GM18502 (cell line): ENCODE data around the gene PIF1.

Source experiments
- ATAC-seq: cut with Tn5 transposase; IDR thresholded peaks from one replicate; pipeline ENCODE4 v1.9.1; 2021; ENCODE audit warnings: mild to moderate bottlenecking; ENCODE audit not compliant: unreplicated experiment, poor library complexity

Gene PIF1

GRCh38 chr15:64779024-64779423 lies 46.4 kb downstream of the PIF1 start:
- ATAC-seq: no peak

GRCh38 chr15:64776402-64776786 lies 49.1 kb downstream of the PIF1 start:
- no peak for ATAC-seq

GRCh38 chr15:64775551-64776401 lies 49.7 kb downstream of the PIF1 start, which contains the start of gene RBPMS2:
RBPMS2 (minus strand) TSS chr15:64775589; CDS start chr15:64775319, 270 bp downstream.
- no peak for ATAC-seq

GRCh38 chr15:64774629-64775493 lies 50.6 kb downstream of the PIF1 start:
- ATAC-seq: no peak

- no peak for ATAC-seq
Observed at GRCh38 chr15:64774037-64774628, 51.3 kb downstream of the PIF1 start.

- no peak for ATAC-seq
Observed at GRCh38 chr15:64773606-64774005, 51.8 kb downstream of the PIF1 start.

- no peak for ATAC-seq
Observed at GRCh38 chr15:64772964-64773363, 52.5 kb downstream of the PIF1 start.

GRCh38 chr15:64772488-64772887 lies 53.0 kb downstream of the PIF1 start:
- ATAC-seq: no peak

GRCh38 chr15:64770626-64771025 lies 54.8 kb downstream of the PIF1 start:
- no peak for ATAC-seq

- ATAC-seq: no peak
Observed at GRCh38 chr15:64767203-64767602, 58.2 kb downstream of the PIF1 start.

- ATAC-seq: no peak
Observed at GRCh38 chr15:64766058-64766457, 59.4 kb downstream of the PIF1 start.
